Stimulated activated CD8-positive, alpha-beta memory T cell treated with anti-CD3 and anti-CD28 coated beads, Interleukin-2, amount 100 ng/mL, for 1 hour (primary cell): ENCODE data around the gene KCNK7.

Experiments
- DNase-seq, 2 donors: peaks; one replicate each; pipeline ENCODE4 v3.0.0-alpha.2; 2020; ENCODE audit warnings: low read depth in 2 of 2

KCNK7 gene

GRCh38 chr11:65627202-65627601 is 31.6 kb upstream of the KCNK7 start:
- DNase-seq = no peak

GRCh38 chr11:65625628-65626342 is 30.2 kb upstream of the KCNK7 start:
- DNase-seq = peak in 1 of 2 donors; percentile 32

- no peak for DNase-seq
Observed at GRCh38 chr11:65624931-65625627, 29.5 kb upstream of the KCNK7 start.

GRCh38 chr11:65623852-65624616 is 28.4 kb upstream of the KCNK7 start:
- DNase-seq = no peak

- DNase-seq = no peak
Observed at GRCh38 chr11:65623177-65623576, 27.6 kb upstream of the KCNK7 start.

- DNase-seq = no peak
Observed at GRCh38 chr11:65622011-65622410, 26.4 kb upstream of the KCNK7 start.

GRCh38 chr11:65621460-65621859 is 25.9 kb upstream of the KCNK7 start:
- no peak for DNase-seq

- no peak for DNase-seq
Observed at GRCh38 chr11:65620666-65621065, 25.1 kb upstream of the KCNK7 start.

GRCh38 chr11:65619281-65619928 is 23.8 kb upstream of the KCNK7 start:
- DNase-seq = no peak

GRCh38 chr11:65618763-65619162 is 23.2 kb upstream of the KCNK7 start:
- no peak for DNase-seq

- no peak for DNase-seq
Observed at GRCh38 chr11:65617990-65618751, 22.6 kb upstream of the KCNK7 start.

- DNase-seq = no peak
Observed at GRCh38 chr11:65617136-65617850, 21.7 kb upstream of the KCNK7 start.

- DNase-seq = no peak
Observed at GRCh38 chr11:65616575-65617001, 21.0 kb upstream of the KCNK7 start.

GRCh38 chr11:65615950-65616574 is 20.5 kb upstream of the KCNK7 start:
- DNase-seq = peak in 1 of 2 donors; percentile 21

- DNase-seq = peak; percentile 99 to 100
Observed at GRCh38 chr11:65615229-65615949, 19.8 kb upstream of the KCNK7 start, which contains the start of gene PCNX3. Gene PCNX3 (plus strand): TSS chr11:65615776. CDS start chr11:65616312, 536 bp downstream.

GRCh38 chr11:65613091-65613928 is 17.7 kb upstream of the KCNK7 start:
- DNase-seq = peak in 1 of 2 donors; percentile 11

- no peak for DNase-seq
Observed at GRCh38 chr11:65612691-65613090, 17.1 kb upstream of the KCNK7 start.
